GM12891 (cell line): ENCODE data around the gene CHST1.

Source experiments
- POLR2A ChIP-seq: IDR thresholded peaks from 2 replicates; pipeline ENCODE4 v1.6.1; 2011; ENCODE audit warnings: low read depth, low read length, control low read depth
- POLR2AphosphoS5 ChIP-seq: IDR thresholded peaks from 2 replicates; pipeline ENCODE4 v1.6.1; 2011; ENCODE audit warnings: low read depth, low read length, control low read depth
- TAF1 ChIP-seq: IDR thresholded peaks from 2 replicates; pipeline ENCODE4 v1.6.1; 2011; ENCODE audit warnings: low read depth, low read length, control low read depth

- TF ChIP-seq POLR2A (no peak), POLR2AphosphoS5 (no peak), TAF1 (no peak)
These were observed 54.8 kb downstream of the CHST1 start for GRCh38 chr11:45610627-45611026.
